ENCODE results near the gene SLIT3.

GRCh38 chr5:168736281-168736831 is 564.6 kb downstream of the SLIT3 start:
- no peak for TF ChIP-seq GATA2 (IDR thresholded peaks at IDR 0.05; ENCODE audit: low read depth, low read length)
- no peak for TF ChIP-seq GATA3 (IDR thresholded peaks at IDR 0.05; ENCODE audit: low read depth, low read length)

Data from SH-SY5Y (cell line).